GM23338 (cell line): ENCODE results near the gene NUP42.

Experiments
- CREB1 ChIP-seq: fragments of 250-450 bp; sonication (Bioruptor Pico); IDR thresholded peaks from 2 replicates; pipeline ENCODE4 v1.5.0; 2020; ENCODE audit warnings: low read depth, mild to moderate bottlenecking, moderate library complexity
- EZH2 ChIP-seq: fragments of 200-600 bp; sonication (generic); IDR thresholded peaks from one replicate; pipeline ENCODE4 v1.8.0; 2017; ENCODE audit warnings: antibody characterized with exemption, mild to moderate bottlenecking, low read depth; ENCODE audit not compliant: unreplicated experiment
- EZH2phosphoT487 ChIP-seq: fragments of 200-600 bp; sonication (generic); IDR thresholded peaks from one replicate; pipeline ENCODE4 v1.8.1; 2018; ENCODE audit warnings: antibody characterized with exemption; ENCODE audit not compliant: unreplicated experiment
- JUNB ChIP-seq: IDR thresholded peaks from one replicate; pipeline ENCODE4 v1.6.1; 2016; ENCODE audit warnings: antibody characterized with exemption; ENCODE audit not compliant: unreplicated experiment
- NANOG ChIP-seq: IDR thresholded peaks from 2 replicates; pipeline ENCODE4 v1.6.1; 2016; ENCODE audit warnings: antibody characterized with exemption, borderline replicate concordance
- POLR2AphosphoS5 ChIP-seq: IDR thresholded peaks from 2 replicates; pipeline ENCODE4 v1.6.1; 2016; ENCODE audit warnings: antibody characterized with exemption, low read depth
- ZNF331 ChIP-seq: fragments of 250-450 bp; sonication (Bioruptor Pico); IDR thresholded peaks from 2 replicates; pipeline ENCODE4 v1.5.0; 2020; ENCODE audit warnings: low read depth, mild to moderate bottlenecking, moderate library complexity
- TF ChIP-seq, protein P1 (sequence below), 2 experiments: fragments of 200-600 bp in 1 of 2; sonication (generic) in 1 of 2; conservative IDR thresholded peaks; 2 replicates each; pipeline versions ENCODE4 v1.5.1 to v1.6.1; 2016 to 2017; ENCODE audit warnings: antibody characterized with exemption in 2 of 2, low read depth in 2 of 2, mild to moderate bottlenecking in 2 of 2, moderate library complexity in 1 of 2
- TF ChIP-seq, protein P2 (sequence below): IDR thresholded peaks from one replicate; pipeline ENCODE4 v1.6.1; 2018; ENCODE audit warnings: antibody characterized with exemption; ENCODE audit not compliant: unreplicated experiment
- TF ChIP-seq, protein P3 (sequence below): fragments of 250-450 bp; sonication (Bioruptor Pico); IDR thresholded peaks from 2 replicates; pipeline ENCODE4 v1.5.0; 2020; ENCODE audit warnings: mild to moderate bottlenecking, moderate library complexity
- TF ChIP-seq, protein P4 (sequence below): IDR thresholded peaks from 2 replicates; pipeline ENCODE4 v1.6.1; 2016; ENCODE audit warnings: antibody characterized with exemption

DNA sequence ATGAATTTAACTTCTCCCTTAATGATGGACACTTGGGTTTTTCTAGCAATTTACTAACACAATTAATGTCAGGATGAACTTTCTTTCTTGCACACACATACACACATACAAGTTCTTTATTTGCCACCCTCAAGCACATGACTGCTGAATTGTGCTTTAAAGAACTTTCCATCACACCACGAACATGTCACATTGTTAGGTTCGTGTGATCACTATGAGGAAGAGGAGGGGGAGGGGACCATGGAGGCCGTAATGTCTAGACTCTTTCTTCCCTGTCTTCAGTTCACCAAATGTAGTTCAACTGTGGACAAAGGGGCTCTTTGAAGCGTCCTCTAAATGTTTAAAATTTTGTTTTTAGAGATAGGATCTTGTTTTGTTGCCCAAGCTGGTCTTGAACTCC lies 31.0 kb downstream of the NUP42 start:
- TF ChIP-seq POLR2AphosphoS5: no peak
- TF ChIP-seq, protein P1, sequence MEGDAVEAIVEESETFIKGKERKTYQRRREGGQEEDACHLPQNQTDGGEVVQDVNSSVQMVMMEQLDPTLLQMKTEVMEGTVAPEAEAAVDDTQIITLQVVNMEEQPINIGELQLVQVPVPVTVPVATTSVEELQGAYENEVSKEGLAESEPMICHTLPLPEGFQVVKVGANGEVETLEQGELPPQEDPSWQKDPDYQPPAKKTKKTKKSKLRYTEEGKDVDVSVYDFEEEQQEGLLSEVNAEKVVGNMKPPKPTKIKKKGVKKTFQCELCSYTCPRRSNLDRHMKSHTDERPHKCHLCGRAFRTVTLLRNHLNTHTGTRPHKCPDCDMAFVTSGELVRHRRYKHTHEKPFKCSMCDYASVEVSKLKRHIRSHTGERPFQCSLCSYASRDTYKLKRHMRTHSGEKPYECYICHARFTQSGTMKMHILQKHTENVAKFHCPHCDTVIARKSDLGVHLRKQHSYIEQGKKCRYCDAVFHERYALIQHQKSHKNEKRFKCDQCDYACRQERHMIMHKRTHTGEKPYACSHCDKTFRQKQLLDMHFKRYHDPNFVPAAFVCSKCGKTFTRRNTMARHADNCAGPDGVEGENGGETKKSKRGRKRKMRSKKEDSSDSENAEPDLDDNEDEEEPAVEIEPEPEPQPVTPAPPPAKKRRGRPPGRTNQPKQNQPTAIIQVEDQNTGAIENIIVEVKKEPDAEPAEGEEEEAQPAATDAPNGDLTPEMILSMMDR (conservative IDR thresholded peaks at IDR 0.05; ENCODE audit: low read depth in 2 of 2): no peak
- no peak for TF ChIP-seq ZNF331
- TF ChIP-seq, protein P2, sequence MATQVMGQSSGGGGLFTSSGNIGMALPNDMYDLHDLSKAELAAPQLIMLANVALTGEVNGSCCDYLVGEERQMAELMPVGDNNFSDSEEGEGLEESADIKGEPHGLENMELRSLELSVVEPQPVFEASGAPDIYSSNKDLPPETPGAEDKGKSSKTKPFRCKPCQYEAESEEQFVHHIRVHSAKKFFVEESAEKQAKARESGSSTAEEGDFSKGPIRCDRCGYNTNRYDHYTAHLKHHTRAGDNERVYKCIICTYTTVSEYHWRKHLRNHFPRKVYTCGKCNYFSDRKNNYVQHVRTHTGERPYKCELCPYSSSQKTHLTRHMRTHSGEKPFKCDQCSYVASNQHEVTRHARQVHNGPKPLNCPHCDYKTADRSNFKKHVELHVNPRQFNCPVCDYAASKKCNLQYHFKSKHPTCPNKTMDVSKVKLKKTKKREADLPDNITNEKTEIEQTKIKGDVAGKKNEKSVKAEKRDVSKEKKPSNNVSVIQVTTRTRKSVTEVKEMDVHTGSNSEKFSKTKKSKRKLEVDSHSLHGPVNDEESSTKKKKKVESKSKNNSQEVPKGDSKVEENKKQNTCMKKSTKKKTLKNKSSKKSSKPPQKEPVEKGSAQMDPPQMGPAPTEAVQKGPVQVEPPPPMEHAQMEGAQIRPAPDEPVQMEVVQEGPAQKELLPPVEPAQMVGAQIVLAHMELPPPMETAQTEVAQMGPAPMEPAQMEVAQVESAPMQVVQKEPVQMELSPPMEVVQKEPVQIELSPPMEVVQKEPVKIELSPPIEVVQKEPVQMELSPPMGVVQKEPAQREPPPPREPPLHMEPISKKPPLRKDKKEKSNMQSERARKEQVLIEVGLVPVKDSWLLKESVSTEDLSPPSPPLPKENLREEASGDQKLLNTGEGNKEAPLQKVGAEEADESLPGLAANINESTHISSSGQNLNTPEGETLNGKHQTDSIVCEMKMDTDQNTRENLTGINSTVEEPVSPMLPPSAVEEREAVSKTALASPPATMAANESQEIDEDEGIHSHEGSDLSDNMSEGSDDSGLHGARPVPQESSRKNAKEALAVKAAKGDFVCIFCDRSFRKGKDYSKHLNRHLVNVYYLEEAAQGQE: no peak
- no peak for TF ChIP-seq EZH2
- TF ChIP-seq EZH2phosphoT487: no peak
- TF ChIP-seq JUNB: no peak
- no peak for TF ChIP-seq CREB1 (CRISPR knock-in tag)
- TF ChIP-seq, protein P3, sequence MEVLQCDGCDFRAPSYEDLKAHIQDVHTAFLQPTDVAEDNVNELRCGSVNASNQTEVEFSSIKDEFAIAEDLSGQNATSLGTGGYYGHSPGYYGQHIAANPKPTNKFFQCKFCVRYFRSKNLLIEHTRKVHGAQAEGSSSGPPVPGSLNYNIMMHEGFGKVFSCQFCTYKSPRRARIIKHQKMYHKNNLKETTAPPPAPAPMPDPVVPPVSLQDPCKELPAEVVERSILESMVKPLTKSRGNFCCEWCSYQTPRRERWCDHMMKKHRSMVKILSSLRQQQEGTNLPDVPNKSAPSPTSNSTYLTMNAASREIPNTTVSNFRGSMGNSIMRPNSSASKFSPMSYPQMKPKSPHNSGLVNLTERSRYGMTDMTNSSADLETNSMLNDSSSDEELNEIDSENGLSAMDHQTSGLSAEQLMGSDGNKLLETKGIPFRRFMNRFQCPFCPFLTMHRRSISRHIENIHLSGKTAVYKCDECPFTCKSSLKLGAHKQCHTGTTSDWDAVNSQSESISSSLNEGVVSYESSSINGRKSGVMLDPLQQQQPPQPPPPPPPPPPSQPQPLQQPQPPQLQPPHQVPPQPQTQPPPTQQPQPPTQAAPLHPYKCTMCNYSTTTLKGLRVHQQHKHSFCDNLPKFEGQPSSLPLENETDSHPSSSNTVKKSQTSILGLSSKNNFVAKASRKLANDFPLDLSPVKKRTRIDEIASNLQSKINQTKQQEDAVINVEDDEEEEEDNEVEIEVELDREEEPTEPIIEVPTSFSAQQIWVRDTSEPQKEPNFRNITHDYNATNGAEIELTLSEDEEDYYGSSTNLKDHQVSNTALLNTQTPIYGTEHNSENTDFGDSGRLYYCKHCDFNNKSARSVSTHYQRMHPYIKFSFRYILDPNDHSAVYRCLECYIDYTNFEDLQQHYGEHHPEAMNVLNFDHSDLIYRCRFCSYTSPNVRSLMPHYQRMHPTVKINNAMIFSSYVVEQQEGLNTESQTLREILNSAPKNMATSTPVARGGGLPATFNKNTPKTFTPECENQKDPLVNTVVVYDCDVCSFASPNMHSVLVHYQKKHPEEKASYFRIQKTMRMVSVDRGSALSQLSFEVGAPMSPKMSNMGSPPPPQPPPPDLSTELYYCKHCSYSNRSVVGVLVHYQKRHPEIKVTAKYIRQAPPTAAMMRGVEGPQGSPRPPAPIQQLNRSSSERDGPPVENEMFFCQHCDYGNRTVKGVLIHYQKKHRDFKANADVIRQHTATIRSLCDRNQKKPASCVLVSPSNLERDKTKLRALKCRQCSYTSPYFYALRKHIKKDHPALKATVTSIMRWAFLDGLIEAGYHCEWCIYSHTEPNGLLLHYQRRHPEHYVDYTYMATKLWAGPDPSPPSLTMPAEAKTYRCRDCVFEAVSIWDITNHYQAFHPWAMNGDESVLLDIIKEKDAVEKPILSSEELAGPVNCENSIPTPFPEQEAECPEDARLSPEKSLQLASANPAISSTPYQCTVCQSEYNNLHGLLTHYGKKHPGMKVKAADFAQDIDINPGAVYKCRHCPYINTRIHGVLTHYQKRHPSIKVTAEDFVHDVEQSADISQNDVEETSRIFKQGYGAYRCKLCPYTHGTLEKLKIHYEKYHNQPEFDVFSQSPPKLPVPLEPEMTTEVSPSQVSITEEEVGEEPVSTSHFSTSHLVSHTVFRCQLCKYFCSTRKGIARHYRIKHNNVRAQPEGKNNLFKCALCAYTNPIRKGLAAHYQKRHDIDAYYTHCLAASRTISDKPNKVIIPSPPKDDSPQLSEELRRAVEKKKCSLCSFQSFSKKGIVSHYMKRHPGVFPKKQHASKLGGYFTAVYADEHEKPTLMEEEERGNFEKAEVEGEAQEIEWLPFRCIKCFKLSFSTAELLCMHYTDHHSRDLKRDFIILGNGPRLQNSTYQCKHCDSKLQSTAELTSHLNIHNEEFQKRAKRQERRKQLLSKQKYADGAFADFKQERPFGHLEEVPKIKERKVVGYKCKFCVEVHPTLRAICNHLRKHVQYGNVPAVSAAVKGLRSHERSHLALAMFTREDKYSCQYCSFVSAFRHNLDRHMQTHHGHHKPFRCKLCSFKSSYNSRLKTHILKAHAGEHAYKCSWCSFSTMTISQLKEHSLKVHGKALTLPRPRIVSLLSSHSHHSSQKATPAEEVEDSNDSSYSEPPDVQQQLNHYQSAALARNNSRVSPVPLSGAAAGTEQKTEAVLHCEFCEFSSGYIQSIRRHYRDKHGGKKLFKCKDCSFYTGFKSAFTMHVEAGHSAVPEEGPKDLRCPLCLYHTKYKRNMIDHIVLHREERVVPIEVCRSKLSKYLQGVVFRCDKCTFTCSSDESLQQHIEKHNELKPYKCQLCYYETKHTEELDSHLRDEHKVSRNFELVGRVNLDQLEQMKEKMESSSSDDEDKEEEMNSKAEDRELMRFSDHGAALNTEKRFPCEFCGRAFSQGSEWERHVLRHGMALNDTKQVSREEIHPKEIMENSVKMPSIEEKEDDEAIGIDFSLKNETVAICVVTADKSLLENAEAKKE: no peak
- no peak for TF ChIP-seq NANOG
- TF ChIP-seq, protein P4, sequence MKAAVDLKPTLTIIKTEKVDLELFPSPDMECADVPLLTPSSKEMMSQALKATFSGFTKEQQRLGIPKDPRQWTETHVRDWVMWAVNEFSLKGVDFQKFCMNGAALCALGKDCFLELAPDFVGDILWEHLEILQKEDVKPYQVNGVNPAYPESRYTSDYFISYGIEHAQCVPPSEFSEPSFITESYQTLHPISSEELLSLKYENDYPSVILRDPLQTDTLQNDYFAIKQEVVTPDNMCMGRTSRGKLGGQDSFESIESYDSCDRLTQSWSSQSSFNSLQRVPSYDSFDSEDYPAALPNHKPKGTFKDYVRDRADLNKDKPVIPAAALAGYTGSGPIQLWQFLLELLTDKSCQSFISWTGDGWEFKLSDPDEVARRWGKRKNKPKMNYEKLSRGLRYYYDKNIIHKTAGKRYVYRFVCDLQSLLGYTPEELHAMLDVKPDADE: no peak
